NOMO-1 (cell line): ENCODE measurements around the gene PHIP.

Experiments
- DNase-seq, 2 experiments: peaks; one replicate each; lab custom pipeline; 2025; ENCODE audit not compliant: unreplicated experiment in 2 of 2; lab: John Stamatoyannopoulos, UW

PHIP gene

GRCh38 chr6:79028641-79029314 is 49.3 kb downstream of the PHIP start:
- DNase-seq, result no peak

DNA sequence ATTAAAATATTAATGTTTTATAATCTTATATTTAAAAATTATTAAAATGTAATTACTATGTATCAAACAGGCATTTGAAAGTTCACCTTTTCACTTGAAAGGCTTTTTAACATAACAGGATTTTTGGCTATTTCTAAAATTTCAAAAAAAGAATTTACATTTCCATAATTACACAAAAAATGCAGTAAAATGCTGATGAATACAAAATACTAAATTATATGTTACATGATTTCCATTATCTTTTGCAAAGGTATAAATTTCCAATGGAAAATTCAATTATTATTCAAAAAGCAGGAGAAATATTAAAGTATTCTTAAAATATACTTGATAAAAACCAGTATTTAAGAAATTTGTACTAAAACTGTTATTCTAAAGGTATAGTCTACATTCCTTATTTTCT is 66.1 kb downstream of the PHIP start:
- DNase-seq, result no peak

- no peak for DNase-seq
Observed at GRCh38 chr6:79010422-79010821, 67.6 kb downstream of the PHIP start.

GRCh38 chr6:79009819-79010218 is 68.2 kb downstream of the PHIP start:
- DNase-seq, result no peak

DNA sequence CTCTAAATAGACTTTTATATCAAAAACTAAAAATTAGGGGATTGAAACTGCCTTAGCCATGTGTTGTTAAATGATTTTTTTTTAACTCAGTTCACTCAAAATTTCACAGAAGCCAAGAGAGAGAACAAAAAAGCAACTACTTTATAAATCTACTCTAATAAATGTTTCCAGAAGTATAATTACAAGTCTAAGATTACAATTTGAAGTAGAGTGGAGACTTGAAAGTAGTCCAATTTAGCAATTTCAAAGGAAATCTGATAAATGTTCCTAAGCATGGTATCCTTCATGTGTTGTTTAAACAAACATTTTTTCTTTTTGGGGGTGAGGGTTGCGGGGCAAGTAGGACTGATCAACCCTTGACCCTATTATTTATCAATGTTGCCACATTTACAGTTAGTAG is 72.6 kb downstream of the PHIP start:
- no peak for DNase-seq

DNA sequence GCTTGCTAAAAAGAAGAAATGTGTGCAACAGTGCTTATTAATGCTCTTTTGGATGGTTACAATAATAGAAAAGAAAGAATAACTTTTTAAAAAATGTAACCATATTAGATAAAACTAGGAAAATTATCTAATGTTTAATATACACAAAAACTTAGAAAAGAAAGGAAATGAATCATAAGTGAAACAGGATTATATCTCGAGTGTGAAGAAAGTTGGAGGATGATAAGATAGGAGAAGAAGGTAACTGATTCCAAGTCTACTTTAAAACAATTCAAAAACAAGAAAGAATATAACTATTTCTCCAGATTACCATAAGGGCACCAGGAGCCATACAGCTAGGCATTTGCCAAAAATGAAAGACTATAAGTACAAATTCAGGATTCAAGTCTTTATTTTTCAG is 73.0 kb downstream of the PHIP start:
- DNase-seq, result no peak

DNA sequence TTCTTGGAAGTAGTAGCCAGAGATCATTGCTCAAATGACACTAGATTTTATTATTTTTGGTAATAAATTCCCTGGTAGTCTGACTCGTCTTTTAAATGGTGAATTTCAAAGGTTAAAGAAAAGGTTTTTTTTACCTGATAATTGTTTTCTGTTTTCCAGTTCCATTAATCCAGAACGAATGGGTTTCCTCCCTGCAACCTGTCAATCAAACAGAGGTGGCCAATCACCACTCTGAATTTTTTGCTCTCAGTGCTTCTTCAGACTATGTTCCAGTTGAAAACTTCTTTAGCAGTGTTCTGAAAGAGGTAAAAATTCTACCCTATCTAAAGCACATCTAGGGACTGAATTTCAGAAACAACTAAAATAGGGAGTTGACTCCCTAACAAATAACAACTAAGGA is 73.8 kb downstream of the PHIP start:
- no peak for DNase-seq

GRCh38 chr6:79001415-79001814 is 76.6 kb downstream of the PHIP start:
- no peak for DNase-seq

DNA sequence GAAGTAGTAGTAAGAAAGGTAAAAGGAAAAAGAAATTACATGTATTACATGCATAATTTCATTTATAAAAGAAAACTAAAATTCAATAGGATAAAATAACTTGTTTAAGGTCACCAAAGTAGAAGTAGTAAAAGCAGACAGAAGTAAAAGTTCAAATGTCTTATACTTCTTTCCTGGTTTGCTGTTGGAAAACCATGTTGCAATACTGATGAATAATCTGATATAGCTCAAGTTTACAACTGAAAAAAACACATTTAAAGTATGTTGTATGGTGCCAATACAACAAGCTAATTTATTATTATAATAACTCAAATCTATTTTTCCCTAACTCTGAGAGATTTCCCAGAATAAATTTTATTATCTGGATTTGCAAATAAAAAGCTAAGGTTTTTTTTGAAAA is 78.3 kb downstream of the PHIP start:
- no peak for DNase-seq

- DNase-seq, result no peak
Observed at GRCh38 chr6:78995946-78996345, 82.1 kb downstream of the PHIP start.

- DNase-seq, result no peak
Observed at GRCh38 chr6:78995346-78995745, 82.7 kb downstream of the PHIP start.

GRCh38 chr6:78993955-78994354 is 84.1 kb downstream of the PHIP start:
- no peak for DNase-seq

GRCh38 chr6:78989191-78989590 is 88.9 kb downstream of the PHIP start:
- no peak for DNase-seq

DNA sequence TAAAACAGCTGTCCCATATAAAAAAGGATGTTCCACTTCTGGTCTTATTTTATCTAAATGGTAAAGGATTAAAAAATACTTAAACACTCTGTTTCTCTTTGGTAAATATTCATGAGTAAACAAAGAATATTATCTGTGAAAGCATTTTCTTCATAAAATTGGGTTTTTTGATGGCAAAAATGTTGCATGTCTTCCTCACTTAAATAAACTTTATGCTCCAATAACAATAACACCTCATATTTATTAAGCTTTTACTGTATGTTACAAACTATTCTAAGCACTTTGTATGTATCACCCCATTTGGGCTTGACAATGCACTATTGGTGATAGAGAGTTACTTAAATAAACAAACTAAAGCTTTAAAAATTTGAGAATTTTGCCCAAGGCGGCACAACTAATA is 91.9 kb downstream of the PHIP start:
- no peak for DNase-seq

DNA sequence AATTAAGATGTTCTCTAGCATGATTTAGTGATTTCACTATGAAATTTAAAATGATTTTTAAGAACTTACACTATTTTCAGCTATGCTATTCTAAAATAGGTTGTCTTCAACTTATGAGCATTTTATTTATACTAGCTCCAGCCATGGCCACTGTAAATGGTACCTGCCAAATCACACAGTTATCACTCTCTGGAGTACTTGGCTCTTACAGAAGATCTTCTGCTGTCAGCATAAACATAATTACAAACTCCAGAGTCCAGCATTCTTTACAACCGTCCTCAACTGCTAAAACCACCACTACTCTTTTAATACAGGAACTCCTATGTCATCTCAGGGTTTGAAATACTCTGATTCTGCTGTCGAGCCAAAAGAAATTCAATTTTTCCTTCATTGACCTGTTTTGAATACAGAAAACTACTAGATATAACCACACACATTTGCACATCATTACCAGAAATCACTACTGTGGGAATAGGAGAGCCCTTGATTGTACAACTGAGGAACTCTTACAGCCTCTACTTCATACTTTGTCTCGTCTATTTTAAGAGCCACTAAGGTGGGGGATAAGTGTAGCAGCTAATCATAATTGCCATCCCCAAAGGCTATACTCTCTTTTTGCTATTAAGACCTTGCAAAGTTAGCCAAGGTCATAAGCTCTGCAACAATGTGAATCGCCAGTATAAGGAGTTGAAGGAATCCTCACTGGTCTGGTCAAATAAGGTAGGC is 93.7 kb downstream of the PHIP start:
- no peak for DNase-seq

DNA sequence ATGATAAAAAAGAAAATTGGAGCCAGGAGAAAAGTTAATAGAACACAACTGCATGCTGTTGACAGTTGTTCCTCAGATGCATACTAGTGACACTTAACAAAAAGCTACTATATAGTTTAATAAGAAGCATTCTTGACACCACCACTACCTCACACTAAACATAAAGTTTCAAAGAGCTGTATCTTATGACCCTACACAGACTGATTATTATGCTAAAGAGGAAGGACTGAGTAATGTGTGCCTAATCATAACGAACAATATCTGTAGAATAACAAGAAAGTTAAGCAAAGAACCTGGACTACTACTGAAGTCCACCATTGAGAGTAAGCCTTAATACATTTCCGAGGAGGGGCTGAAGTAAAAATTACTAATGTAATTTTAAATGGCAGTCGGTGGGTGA is 110.9 kb downstream of the PHIP start:
- no peak for DNase-seq

DNA sequence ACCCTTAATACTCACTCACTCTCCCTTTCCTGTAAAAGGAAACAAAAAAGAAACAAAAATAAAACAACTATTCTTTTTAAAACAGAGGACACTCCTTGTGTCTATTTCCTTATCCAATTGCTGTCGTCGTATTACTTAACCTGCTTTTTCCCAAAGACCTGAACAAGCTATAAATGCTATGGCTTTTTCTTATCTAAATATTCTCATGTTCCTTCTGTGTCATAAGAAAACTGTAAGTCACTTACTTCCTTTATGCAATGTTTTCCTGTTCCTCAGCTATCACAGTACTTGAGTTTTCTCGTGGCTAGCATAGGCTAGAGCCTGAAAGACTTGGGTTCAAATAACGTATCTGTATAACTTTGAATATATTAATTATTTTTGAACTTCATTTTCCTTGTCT is 111.5 kb downstream of the PHIP start:
- DNase-seq, result no peak

DNA sequence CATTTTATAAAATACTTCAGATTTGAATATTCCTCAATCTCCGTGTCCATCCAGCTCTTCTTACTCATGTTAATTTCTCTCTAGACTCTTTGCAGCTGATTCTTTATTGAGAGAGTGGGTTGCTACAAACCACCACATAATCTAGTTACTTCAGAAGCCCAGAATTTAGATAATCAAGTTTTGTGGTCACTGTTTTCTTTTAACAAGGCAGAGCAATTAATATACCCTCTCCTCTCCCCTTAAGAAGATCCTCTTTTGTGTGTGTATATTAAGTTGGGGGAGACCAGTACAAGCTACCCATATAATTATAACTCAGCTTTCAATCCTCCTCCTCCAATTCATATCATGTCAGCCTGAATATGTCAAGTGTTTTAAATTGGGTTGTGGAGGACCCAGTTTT is 115.6 kb downstream of the PHIP start:
- no peak for DNase-seq

DNA sequence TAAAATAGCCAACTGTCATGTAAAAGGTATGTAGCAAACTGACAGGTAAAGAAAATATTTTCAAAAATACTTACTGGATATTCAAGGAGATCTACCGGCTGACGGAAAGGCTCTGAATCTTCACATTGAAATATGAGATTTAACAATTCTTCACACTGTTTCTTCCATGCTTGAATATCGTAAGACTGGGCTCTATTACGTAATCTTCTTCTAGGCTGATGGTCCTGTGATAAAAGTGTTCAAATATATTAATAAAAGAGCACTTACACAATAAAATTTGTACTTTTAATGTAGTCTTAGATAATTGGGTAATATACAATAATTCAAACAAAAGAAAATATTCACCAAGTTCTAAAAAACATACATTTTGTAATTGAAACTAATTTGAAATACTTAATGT is 123.3 kb downstream of the PHIP start:
- no peak for DNase-seq

DNA sequence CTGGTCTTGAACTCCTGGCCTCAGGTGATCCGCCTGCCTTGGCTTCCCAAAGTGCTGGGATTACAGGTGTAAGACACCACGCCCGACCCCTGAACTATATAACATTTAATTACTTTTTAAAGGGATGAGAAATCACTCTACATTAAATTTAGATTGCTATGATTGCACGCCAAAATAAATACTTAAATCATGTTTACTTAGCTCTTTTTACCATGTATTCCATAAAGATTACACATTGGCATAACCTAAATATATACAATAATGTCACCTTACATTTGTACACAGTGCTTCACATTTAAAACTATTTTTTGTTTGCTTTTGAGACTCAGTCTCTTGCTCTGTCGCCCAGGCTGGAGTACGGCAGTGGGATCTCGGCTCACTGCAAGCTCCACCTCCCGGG is 124.3 kb downstream of the PHIP start:
- no peak for DNase-seq

GRCh38 chr6:78952362-78952761 is 125.7 kb downstream of the PHIP start:
- no peak for DNase-seq

- no peak for DNase-seq
Observed at GRCh38 chr6:78948785-78949184, 129.3 kb downstream of the PHIP start.

DNA sequence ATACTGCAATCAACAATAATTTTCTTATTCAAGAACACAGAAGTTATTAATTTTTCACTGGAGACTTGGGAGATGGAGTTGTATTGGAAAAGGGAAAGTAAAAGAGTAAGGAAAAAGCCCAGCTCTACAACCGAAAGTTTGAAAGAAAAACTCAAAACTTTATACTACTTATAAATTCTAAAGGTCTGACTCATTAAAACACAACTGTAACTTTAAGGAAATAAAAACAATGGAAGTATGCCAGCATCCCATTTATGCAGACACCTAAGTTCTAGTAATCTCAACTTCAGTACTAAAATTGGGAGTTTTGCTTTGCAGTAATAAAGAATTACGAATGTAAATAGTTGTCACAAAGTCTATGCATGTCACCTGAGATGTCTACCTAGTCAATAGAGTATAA is 130.1 kb downstream of the PHIP start:
- no peak for DNase-seq
